ENCODE results near the gene LIPC. TPM values are rescaled to one million over a fixed set of nuclear protein-coding genes. Genes with fewer than 3 reads are reported as not detected.

The LIPC gene
- total RNA-seq, 4 donors from 2014 or later: 0.47 TPM; not detected in 3

DNA sequence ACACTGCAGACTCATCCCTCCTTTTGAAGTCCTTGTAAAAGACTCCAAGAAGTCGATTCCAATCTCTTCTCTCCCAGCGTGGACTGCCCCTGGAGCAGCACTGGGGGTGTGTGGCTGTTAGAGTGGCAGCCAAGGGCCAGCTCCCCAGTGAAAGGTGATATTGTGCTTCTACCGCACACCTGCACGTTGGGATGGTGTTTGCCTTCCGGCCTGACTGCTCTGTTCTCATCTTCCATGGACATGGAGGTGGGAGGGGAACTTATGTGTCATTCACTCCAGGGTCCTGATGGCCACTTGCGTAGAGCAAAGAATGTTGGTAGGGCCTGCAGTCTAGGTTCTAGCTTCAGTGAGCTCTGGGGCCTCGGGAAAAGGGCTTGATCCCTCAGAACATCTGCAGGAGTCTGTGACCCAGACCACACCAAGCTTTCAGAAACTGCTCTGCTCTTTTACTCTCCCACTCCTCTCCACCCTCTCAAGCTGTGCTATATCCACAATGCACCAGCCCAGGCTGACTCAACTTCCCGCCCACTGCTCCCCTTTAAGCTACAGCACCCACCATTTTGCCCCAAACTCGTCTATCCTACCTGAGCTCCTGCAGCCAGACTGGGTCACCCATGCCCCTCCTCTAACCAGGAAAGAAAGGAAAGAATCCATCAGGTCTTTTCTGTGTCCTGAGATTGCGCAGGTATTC, 31.3 kb downstream of the LIPC start:
- ATAC-seq (no peak), DNase-seq (no peak)
- TF ChIP-seq, protein P1, sequence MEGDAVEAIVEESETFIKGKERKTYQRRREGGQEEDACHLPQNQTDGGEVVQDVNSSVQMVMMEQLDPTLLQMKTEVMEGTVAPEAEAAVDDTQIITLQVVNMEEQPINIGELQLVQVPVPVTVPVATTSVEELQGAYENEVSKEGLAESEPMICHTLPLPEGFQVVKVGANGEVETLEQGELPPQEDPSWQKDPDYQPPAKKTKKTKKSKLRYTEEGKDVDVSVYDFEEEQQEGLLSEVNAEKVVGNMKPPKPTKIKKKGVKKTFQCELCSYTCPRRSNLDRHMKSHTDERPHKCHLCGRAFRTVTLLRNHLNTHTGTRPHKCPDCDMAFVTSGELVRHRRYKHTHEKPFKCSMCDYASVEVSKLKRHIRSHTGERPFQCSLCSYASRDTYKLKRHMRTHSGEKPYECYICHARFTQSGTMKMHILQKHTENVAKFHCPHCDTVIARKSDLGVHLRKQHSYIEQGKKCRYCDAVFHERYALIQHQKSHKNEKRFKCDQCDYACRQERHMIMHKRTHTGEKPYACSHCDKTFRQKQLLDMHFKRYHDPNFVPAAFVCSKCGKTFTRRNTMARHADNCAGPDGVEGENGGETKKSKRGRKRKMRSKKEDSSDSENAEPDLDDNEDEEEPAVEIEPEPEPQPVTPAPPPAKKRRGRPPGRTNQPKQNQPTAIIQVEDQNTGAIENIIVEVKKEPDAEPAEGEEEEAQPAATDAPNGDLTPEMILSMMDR (IDR thresholded peaks at IDR 0.05 in 4 of 5, conservative IDR thresholded peaks at IDR 0.05 in 1 of 5): no peak
- no peak for TF ChIP-seq POLR2A (IDR thresholded peaks at IDR 0.05)
- intact Hi-C loops (cut with DNase I; ENCODE audit: low total_unique reads): no loop called here
- no peak overlapping the region for H3K27ac ChIP-seq
- H3K4me3 ChIP-seq: no peak overlapping the region
- no peaks in the 10 kb centered on the region for H3K36me3 ChIP-seq
- in situ Hi-C loops (cut with MboI; ENCODE audit: low sequenced_read_pairs in 4 of 4): no loop called here
- peaks cover 5 to 21% of the 10 kb centered on the region in 2 donors for H3K4me1 ChIP-seq
- H3K27me3 ChIP-seq: no peaks in the 10 kb centered on the region
- H3K9me3 ChIP-seq: no peaks in the 10 kb centered on the region

DNA sequence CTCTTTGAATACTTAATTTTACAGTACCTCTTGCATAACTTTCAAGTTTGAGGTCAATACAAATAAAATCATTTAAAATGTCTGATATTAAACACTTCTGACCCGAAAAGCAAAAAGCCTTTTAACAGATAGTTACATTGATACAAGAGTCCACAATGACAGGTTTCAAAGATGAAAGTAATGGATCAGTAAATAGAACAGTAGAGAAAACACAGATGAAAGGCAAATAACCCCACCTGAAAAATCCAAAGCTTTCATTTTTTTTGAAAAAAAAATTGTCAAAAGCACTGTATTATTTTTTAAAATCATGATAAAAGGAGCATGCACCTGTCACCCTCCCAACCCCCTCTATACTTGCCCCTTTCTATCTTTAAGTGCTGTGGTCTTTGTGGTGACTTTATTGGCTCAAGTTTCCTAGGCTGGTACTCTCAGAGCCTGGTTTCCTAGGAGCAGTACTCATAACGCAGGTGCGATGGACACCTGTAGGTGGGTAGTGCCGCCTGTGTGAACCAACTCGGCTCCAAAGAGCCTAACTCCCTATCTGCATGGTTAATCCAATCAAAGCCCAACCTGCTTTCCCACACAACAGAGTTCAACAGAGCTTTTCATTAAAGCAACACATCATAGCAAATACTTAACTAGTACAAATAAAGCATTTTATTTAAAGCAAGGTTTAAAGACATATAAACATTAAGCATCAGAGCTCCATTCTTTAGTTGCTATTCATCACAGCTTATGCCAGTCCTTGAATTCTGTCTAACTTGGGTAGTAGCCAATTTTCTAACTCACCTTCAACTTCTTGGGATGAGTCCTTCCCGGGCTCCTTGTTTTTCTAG, 32.2 kb downstream of the LIPC start:
- H3K36me3 ChIP-seq: no peaks in the 10 kb centered on the region
- peaks cover under 1 to 11% of the 10 kb centered on the region in 2 donors for H3K4me1 ChIP-seq
- no peak overlapping the region for H3K27ac ChIP-seq
- in situ Hi-C loops (cut with MboI; ENCODE audit: low sequenced_read_pairs in 4 of 4): no loop called here
- H3K27me3 ChIP-seq: no peaks in the 10 kb centered on the region
- ATAC-seq: no peak
- intact Hi-C loops (cut with DNase I; ENCODE audit: low total_unique reads): no loop called here
- H3K4me3 ChIP-seq: no peak overlapping the region
- DNase-seq: no peak
- TF ChIP-seq, protein P1 (IDR thresholded peaks at IDR 0.05 in 4 of 5, conservative IDR thresholded peaks at IDR 0.05 in 1 of 5): no peak
- no peak for TF ChIP-seq POLR2A (IDR thresholded peaks at IDR 0.05)
- H3K9me3 ChIP-seq: no peaks in the 10 kb centered on the region

DNA sequence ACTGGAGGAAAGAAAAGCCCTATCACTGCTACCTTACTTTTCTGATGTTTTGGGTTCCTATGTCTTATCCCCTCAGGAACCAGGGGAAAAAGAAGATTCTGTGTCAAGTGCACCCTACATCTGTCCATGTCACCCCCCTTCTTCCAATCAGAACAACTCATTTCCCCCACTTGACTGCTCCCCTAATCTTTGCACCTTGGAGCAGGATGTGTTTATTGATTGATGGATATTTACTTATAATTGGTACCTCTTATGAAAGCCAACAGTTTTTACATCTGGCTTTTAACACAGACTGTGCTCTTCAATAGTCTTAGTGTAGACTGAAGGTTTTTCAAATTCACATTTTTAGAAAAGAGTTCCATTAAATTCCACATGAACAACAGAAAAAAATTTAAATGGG, 33.3 kb downstream of the LIPC start:
- H3K4me1 ChIP-seq: peaks cover 0 to 1% of the 10 kb centered on the region in 2 donors
- TF ChIP-seq POLR2A (IDR thresholded peaks at IDR 0.05): no peak
- TF ChIP-seq, protein P1 (IDR thresholded peaks at IDR 0.05 in 4 of 5, conservative IDR thresholded peaks at IDR 0.05 in 1 of 5): no peak
- H3K36me3 ChIP-seq: no peaks in the 10 kb centered on the region
- in situ Hi-C loops (cut with MboI; ENCODE audit: low sequenced_read_pairs in 4 of 4) (no loop called here), intact Hi-C loops (cut with DNase I; ENCODE audit: low total_unique reads) (no loop called here)
- no peaks in the 10 kb centered on the region for H3K9me3 ChIP-seq
- H3K27me3 ChIP-seq: no peaks in the 10 kb centered on the region
- H3K27ac ChIP-seq: no peak overlapping the region
- no peak overlapping the region for H3K4me3 ChIP-seq
- ATAC-seq (no peak), DNase-seq (no peak)

DNA sequence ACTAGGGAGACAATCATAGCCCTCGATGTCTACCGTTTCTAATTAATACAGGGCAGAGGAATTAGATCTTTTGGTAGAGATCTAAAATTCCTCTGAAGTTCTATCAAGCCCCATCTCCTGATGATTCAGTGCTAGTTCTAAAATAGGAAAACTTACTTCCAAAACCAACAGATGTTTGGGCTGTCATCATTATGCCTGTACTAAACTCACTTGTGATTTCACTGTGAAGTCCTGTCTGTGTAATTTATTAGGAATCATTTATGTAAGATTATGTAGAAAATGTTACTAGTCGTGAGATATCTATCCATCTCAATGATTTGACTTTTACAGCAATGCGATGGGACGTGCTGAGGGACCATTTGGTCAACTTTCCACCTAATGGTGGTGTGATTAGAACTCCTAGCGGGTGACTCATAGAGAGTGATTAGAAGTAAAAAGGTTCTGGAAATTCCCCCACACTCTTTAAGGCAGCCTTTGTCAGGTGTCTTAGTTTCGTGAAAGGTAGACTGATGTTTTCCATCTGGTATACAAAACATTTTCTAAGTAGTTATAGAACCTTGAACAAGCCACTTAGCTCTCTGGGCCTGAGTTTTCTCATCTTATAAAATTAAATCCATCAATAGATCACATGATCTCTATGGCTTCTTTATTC, 34.2 kb downstream of the LIPC start:
- intact Hi-C loops (cut with DNase I; ENCODE audit: low total_unique reads): no loop called here
- no peak for TF ChIP-seq POLR2A (IDR thresholded peaks at IDR 0.05)
- TF ChIP-seq, protein P1 (IDR thresholded peaks at IDR 0.05 in 4 of 5, conservative IDR thresholded peaks at IDR 0.05 in 1 of 5): no peak
- no peak overlapping the region for H3K27ac ChIP-seq
- H3K27me3 ChIP-seq: no peaks in the 10 kb centered on the region
- H3K9me3 ChIP-seq: no peaks in the 10 kb centered on the region
- no peaks in the 10 kb centered on the region for H3K36me3 ChIP-seq
- DNase-seq: no peak
- no peaks in the 10 kb centered on the region for H3K4me1 ChIP-seq
- no peak overlapping the region for H3K4me3 ChIP-seq
- ATAC-seq: no peak
- in situ Hi-C loops (cut with MboI; ENCODE audit: low sequenced_read_pairs in 4 of 4): no loop called here
